ENCODE results near the gene ZDHHC18.
"Not testable (repeated sequence)": the region's sequence is repeated elsewhere in the genome, so short reads cannot be mapped to it uniquely, and the experiment has no call there.

Gene ZDHHC18

GRCh38 chr1:26827106-26827604, 667 bp downstream of the ZDHHC18 start:
- Histone ChIP-seq H3K4me1 (ENCODE audit: control insufficient read depth, low read depth, low read length) (peaks cover 5% of the 10 kb centered on the region), H3K27me3 (ENCODE audit: control insufficient read depth, insufficient read depth, low read length) (no peaks in the 10 kb centered on the region), H3K27ac (ENCODE audit: low read length) (no peak overlapping the region), H3K4me3 (ENCODE audit: low read length) (peak overlapping the region; percentile 55), H3K36me3 (ENCODE audit: control insufficient read depth, low read depth, low read length) (no peaks in the 10 kb centered on the region), H3K9me3 (ENCODE audit: control insufficient read depth, low read depth, low read length) (no peaks in the 10 kb centered on the region), H3K9ac (ENCODE audit: low read length) (no peak overlapping the region)

GRCh38 chr1:26827663-26828062, 1.2 kb downstream of the ZDHHC18 start:
- no peak overlapping the region for H3K9ac ChIP-seq (ENCODE audit: low read length)
- H3K9me3 ChIP-seq (ENCODE audit: control insufficient read depth, low read depth, low read length), result no peaks in the 10 kb centered on the region
- peak overlapping the region; percentile 55 for H3K4me3 ChIP-seq (ENCODE audit: low read length)
- H3K27ac ChIP-seq (ENCODE audit: low read length), result no peak overlapping the region
- H3K4me1 ChIP-seq (ENCODE audit: control insufficient read depth, low read depth, low read length), result peaks cover 5% of the 10 kb centered on the region
- H3K36me3 ChIP-seq (ENCODE audit: control insufficient read depth, low read depth, low read length), result peaks cover 4% of the 10 kb centered on the region
- H3K27me3 ChIP-seq (ENCODE audit: control insufficient read depth, insufficient read depth, low read length), result no peaks in the 10 kb centered on the region

GRCh38 chr1:26828411-26828991, 2.0 kb downstream of the ZDHHC18 start:
- Histone ChIP-seq H3K36me3 (ENCODE audit: control insufficient read depth, low read depth, low read length) (peaks cover 12% of the 10 kb centered on the region), H3K9ac (ENCODE audit: low read length) (no peak overlapping the region), H3K9me3 (ENCODE audit: control insufficient read depth, low read depth, low read length) (no peaks in the 10 kb centered on the region), H3K4me1 (ENCODE audit: control insufficient read depth, low read depth, low read length) (peaks cover 5% of the 10 kb centered on the region), H3K27me3 (ENCODE audit: control insufficient read depth, insufficient read depth, low read length) (no peaks in the 10 kb centered on the region), H3K4me3 (ENCODE audit: low read length) (no peak overlapping the region), H3K27ac (ENCODE audit: low read length) (no peak overlapping the region)

GRCh38 chr1:26829184-26829911, 2.9 kb downstream of the ZDHHC18 start:
- H3K9me3 ChIP-seq (ENCODE audit: control insufficient read depth, low read depth, low read length), result no peaks in the 10 kb centered on the region
- H3K4me1 ChIP-seq (ENCODE audit: control insufficient read depth, low read depth, low read length), result peaks cover 5% of the 10 kb centered on the region
- no peaks in the 10 kb centered on the region for H3K27me3 ChIP-seq (ENCODE audit: control insufficient read depth, insufficient read depth, low read length)
- no peak overlapping the region for H3K4me3 ChIP-seq (ENCODE audit: low read length)
- H3K36me3 ChIP-seq (ENCODE audit: control insufficient read depth, low read depth, low read length), result peaks cover 18% of the 10 kb centered on the region
- H3K9ac ChIP-seq (ENCODE audit: low read length), result no peak overlapping the region
- no peak overlapping the region for H3K27ac ChIP-seq (ENCODE audit: low read length)

GRCh38 chr1:26831059-26831458, 4.6 kb downstream of the ZDHHC18 start:
- Histone ChIP-seq H3K4me1 (ENCODE audit: control insufficient read depth, low read depth, low read length) (peaks cover 5% of the 10 kb centered on the region), H3K4me3 (ENCODE audit: low read length) (no peak overlapping the region), H3K27ac (ENCODE audit: low read length) (no peak overlapping the region), H3K27me3 (ENCODE audit: control insufficient read depth, insufficient read depth, low read length) (no peaks in the 10 kb centered on the region), H3K36me3 (ENCODE audit: control insufficient read depth, low read depth, low read length) (peaks cover 21% of the 10 kb centered on the region), H3K9me3 (ENCODE audit: control insufficient read depth, low read depth, low read length) (no peaks in the 10 kb centered on the region), H3K9ac (ENCODE audit: low read length) (no peak overlapping the region)

- no peak overlapping the region for H3K4me3 ChIP-seq (ENCODE audit: low read length)
- no peak overlapping the region for H3K27ac ChIP-seq (ENCODE audit: low read length)
- H3K36me3 ChIP-seq (ENCODE audit: control insufficient read depth, low read depth, low read length), result peaks cover 21% of the 10 kb centered on the region
- peaks cover 5% of the 10 kb centered on the region for H3K4me1 ChIP-seq (ENCODE audit: control insufficient read depth, low read depth, low read length)
- no peaks in the 10 kb centered on the region for H3K27me3 ChIP-seq (ENCODE audit: control insufficient read depth, insufficient read depth, low read length)
- no peak overlapping the region for H3K9ac ChIP-seq (ENCODE audit: low read length)
- no peaks in the 10 kb centered on the region for H3K9me3 ChIP-seq (ENCODE audit: control insufficient read depth, low read depth, low read length)
Measured at GRCh38 chr1:26831546-26832248, 5.2 kb downstream of the ZDHHC18 start.

GRCh38 chr1:26832249-26832960, 5.9 kb downstream of the ZDHHC18 start:
- Histone ChIP-seq H3K9ac (ENCODE audit: low read length) (no peak overlapping the region), H3K4me3 (ENCODE audit: low read length) (no peak overlapping the region), H3K9me3 (ENCODE audit: control insufficient read depth, low read depth, low read length) (no peaks in the 10 kb centered on the region), H3K36me3 (ENCODE audit: control insufficient read depth, low read depth, low read length) (peaks cover 21% of the 10 kb centered on the region), H3K27ac (ENCODE audit: low read length) (no peak overlapping the region), H3K27me3 (ENCODE audit: control insufficient read depth, insufficient read depth, low read length) (no peaks in the 10 kb centered on the region), H3K4me1 (ENCODE audit: control insufficient read depth, low read depth, low read length) (peaks cover 3% of the 10 kb centered on the region)

GRCh38 chr1:26833432-26834405, 7.2 kb downstream of the ZDHHC18 start:
- Histone ChIP-seq H3K27me3 (ENCODE audit: control insufficient read depth, insufficient read depth, low read length) (no peaks in the 10 kb centered on the region), H3K4me1 (ENCODE audit: control insufficient read depth, low read depth, low read length) (no peaks in the 10 kb centered on the region), H3K4me3 (ENCODE audit: low read length) (no peak overlapping the region), H3K9me3 (ENCODE audit: control insufficient read depth, low read depth, low read length) (no peaks in the 10 kb centered on the region), H3K27ac (ENCODE audit: low read length) (no peak overlapping the region), H3K36me3 (ENCODE audit: control insufficient read depth, low read depth, low read length) (peaks cover 21% of the 10 kb centered on the region), H3K9ac (ENCODE audit: low read length) (no peak overlapping the region)

- H3K9me3 ChIP-seq (ENCODE audit: control insufficient read depth, low read depth, low read length); H3K4me3 ChIP-seq (ENCODE audit: low read length); H3K4me1 ChIP-seq (ENCODE audit: control insufficient read depth, low read depth, low read length); H3K9ac ChIP-seq (ENCODE audit: low read length); H3K27ac ChIP-seq (ENCODE audit: low read length); H3K27me3 ChIP-seq (ENCODE audit: control insufficient read depth, insufficient read depth, low read length): not testable (repeated sequence)
- peaks cover 23% of the 10 kb centered on the region for H3K36me3 ChIP-seq (ENCODE audit: control insufficient read depth, low read depth, low read length)
Measured at GRCh38 chr1:26837665-26838064, 11.2 kb downstream of the ZDHHC18 start.

GRCh38 chr1:26838474-26839338, 12.2 kb downstream of the ZDHHC18 start:
- Histone ChIP-seq H3K27ac (ENCODE audit: low read length) (no peak overlapping the region), H3K4me3 (ENCODE audit: low read length) (no peak overlapping the region), H3K4me1 (ENCODE audit: control insufficient read depth, low read depth, low read length) (no peaks in the 10 kb centered on the region), H3K27me3 (ENCODE audit: control insufficient read depth, insufficient read depth, low read length) (no peaks in the 10 kb centered on the region), H3K9me3 (ENCODE audit: control insufficient read depth, low read depth, low read length) (no peaks in the 10 kb centered on the region), H3K36me3 (ENCODE audit: control insufficient read depth, low read depth, low read length) (peaks cover 15% of the 10 kb centered on the region), H3K9ac (ENCODE audit: low read length) (no peak overlapping the region)
